ENCODE results near the gene FREM1.

FREM1 gene

GRCh38 chr9:14799030-14799429, 111.2 kb downstream of the FREM1 start:
- no peak overlapping the region for H3K4me3 ChIP-seq (ENCODE audit: low read depth, low read length)

GRCh38 chr9:14797435-14797834, 112.8 kb downstream of the FREM1 start:
- no peak for TF ChIP-seq CTCF (IDR thresholded peaks at IDR 0.05; ENCODE audit: insufficient read depth, low read depth, low read length, missing control alignments)
- DNase-seq (ENCODE audit: low read depth): no peak
- no peak overlapping the region for H3K4me3 ChIP-seq (ENCODE audit: low read depth, low read length)

More at GRCh38 chr9:14799030-14799429, 111.2 kb downstream of the FREM1 start:
- DNase-seq (ENCODE audit: low read depth): no peak
- TF ChIP-seq CTCF (IDR thresholded peaks at IDR 0.05; ENCODE audit: insufficient read depth, low read depth, low read length, missing control alignments): no peak

- DNase-seq (ENCODE audit: low read depth): no peak
- no peak for TF ChIP-seq CTCF (IDR thresholded peaks at IDR 0.05; ENCODE audit: insufficient read depth, low read depth, low read length, missing control alignments)
- H3K4me3 ChIP-seq (ENCODE audit: low read depth, low read length): no peak overlapping the region
These were observed 116.8 kb downstream of the FREM1 start for GRCh38 chr9:14793389-14793788.

DNA sequence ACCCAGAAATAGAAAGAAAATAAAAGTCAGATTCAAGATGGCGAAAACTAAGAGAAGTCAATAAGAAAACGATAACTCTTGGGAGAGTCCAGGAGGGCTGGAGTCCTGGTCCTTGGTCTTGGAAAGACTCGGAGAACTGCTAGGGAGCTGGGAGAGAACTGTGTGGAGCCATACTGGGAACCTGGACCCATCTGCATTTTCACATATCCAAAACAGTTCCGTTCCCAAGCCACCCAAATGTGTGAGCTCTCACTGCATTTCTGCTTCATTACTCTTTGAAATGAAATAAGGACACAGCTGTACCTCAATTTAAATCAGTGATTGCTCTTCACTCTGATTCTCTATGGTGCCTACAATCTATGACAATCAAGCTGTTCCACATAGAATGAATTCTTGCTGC, 119.6 kb downstream of the FREM1 start:
- no peak for DNase-seq (ENCODE audit: low read depth)

DNA sequence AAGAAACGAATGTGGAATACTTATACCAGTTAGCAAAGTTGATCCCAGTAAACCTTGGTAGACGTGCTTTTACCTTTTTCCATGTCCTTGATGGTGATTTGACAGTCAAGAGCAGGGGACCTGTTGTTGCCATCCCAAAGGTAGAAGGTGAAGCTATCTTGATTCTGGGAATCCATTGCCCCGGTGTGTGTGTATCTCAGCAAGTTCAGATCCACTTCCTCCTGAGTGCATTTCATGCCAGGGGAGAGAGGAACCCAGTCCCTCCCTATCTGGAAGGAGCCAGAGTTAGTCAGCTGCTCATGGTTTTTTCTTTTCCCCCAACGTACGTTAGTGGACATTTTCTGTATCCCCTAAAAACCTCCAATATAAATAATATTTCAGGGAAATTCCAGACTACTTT, 121.4 kb downstream of the FREM1 start:
- DNase-seq (ENCODE audit: low read depth): no peak
- no peak overlapping the region for H3K4me3 ChIP-seq (ENCODE audit: low read depth, low read length)
- no peak for TF ChIP-seq CTCF (IDR thresholded peaks at IDR 0.05; ENCODE audit: insufficient read depth, low read depth, low read length, missing control alignments)

More for the DNA sequence above, 119.6 kb downstream of the FREM1 start:
- TF ChIP-seq CTCF (IDR thresholded peaks at IDR 0.05; ENCODE audit: insufficient read depth, low read depth, low read length, missing control alignments): no peak
- H3K4me3 ChIP-seq (ENCODE audit: low read depth, low read length): no peak overlapping the region

- no peak for TF ChIP-seq CTCF (IDR thresholded peaks at IDR 0.05; ENCODE audit: insufficient read depth, low read depth, low read length, missing control alignments)
- no peak overlapping the region for H3K4me3 ChIP-seq (ENCODE audit: low read depth, low read length)
- DNase-seq (ENCODE audit: low read depth): no peak
These were observed 126.9 kb downstream of the FREM1 start for GRCh38 chr9:14783358-14783757.

GRCh38 chr9:14782286-14783051, 127.8 kb downstream of the FREM1 start:
- H3K4me3 ChIP-seq (ENCODE audit: low read depth, low read length): no peak overlapping the region
- no peak for TF ChIP-seq CTCF (IDR thresholded peaks at IDR 0.05; ENCODE audit: insufficient read depth, low read depth, low read length, missing control alignments)
- DNase-seq (ENCODE audit: low read depth): no peak
